SK-N-DZ (cell line): ENCODE measurements around the gene CTU1.

ENCODE experiments used
- DNase-seq: peaks from one replicate; pipeline ENCODE4 v3.0.0-alpha.2; 2015; ENCODE audit warnings: low spot score

CTU1 gene

GRCh38 chr19:51131780-51132680 lies 23.8 kb upstream of the CTU1 start:
- no peak for DNase-seq

GRCh38 chr19:51129716-51130115 lies 21.5 kb upstream of the CTU1 start:
- DNase-seq: no peak

GRCh38 chr19:51128227-51128626 lies 20.0 kb upstream of the CTU1 start:
- no peak for DNase-seq

GRCh38 chr19:51127755-51128154 lies 19.5 kb upstream of the CTU1 start:
- DNase-seq: no peak

- DNase-seq: no peak
These were observed 18.8 kb upstream of the CTU1 start for GRCh38 chr19:51127032-51127431.

GRCh38 chr19:51125421-51126075 lies 17.3 kb upstream of the CTU1 start:
- no peak for DNase-seq

- DNase-seq: no peak
These were observed 16.5 kb upstream of the CTU1 start, which contains the start of gene SIGLEC9 for GRCh38 chr19:51124729-51125128. TSS of gene SIGLEC9 (plus strand) at chr19:51124906. CDS start at chr19:51124975, 69 bp downstream.

GRCh38 chr19:51124216-51124615 lies 16.0 kb upstream of the CTU1 start:
- no peak for DNase-seq

- no peak for DNase-seq
These were observed 15.6 kb upstream of the CTU1 start for GRCh38 chr19:51123802-51124201.

GRCh38 chr19:51123381-51123800 lies 15.2 kb upstream of the CTU1 start:
- no peak for DNase-seq

GRCh38 chr19:51122112-51122981 lies 14.1 kb upstream of the CTU1 start:
- DNase-seq: no peak

- DNase-seq: no peak
These were observed 13.0 kb upstream of the CTU1 start for GRCh38 chr19:51121257-51121656.

- no peak for DNase-seq
These were observed 12.0 kb upstream of the CTU1 start for GRCh38 chr19:51120160-51120559.

GRCh38 chr19:51119611-51120010 lies 11.4 kb upstream of the CTU1 start:
- no peak for DNase-seq

GRCh38 chr19:51119101-51119500 lies 10.9 kb upstream of the CTU1 start:
- DNase-seq: no peak

GRCh38 chr19:51116736-51117286 lies 8.6 kb upstream of the CTU1 start:
- DNase-seq: no peak

GRCh38 chr19:51114087-51114729 lies 6.0 kb upstream of the CTU1 start:
- DNase-seq: no peak

- DNase-seq: no peak
These were observed 3.4 kb upstream of the CTU1 start for GRCh38 chr19:51111606-51112005.

- DNase-seq: no peak
These were observed 2.4 kb upstream of the CTU1 start for GRCh38 chr19:51110666-51110971.

GRCh38 chr19:51108805-51109146 lies 567 bp upstream of the CTU1 start:
- DNase-seq: no peak

GRCh38 chr19:51107406-51108065 lies 673 bp downstream of the CTU1 start:
- no peak for DNase-seq
